PFSK-1 (cell line): ENCODE data around the gene RPL27A.
A peak's percentile ranks its signal among the peaks of the same experiment; 100 is the strongest.

Experiments
- POLR2AphosphoS5 ChIP-seq: IDR thresholded peaks from 2 replicates; pipeline ENCODE4 v1.6.1; 2012; ENCODE audit warnings: low read depth, mild to moderate bottlenecking, control low read depth, low read length, moderate library complexity
- SIN3A ChIP-seq: IDR thresholded peaks from 2 replicates; pipeline ENCODE4 v1.6.1; 2012; ENCODE audit warnings: mild to moderate bottlenecking, low read length, moderate library complexity, borderline replicate concordance; ENCODE audit not compliant: insufficient read depth
- TAF1 ChIP-seq: IDR thresholded peaks from 2 replicates; pipeline ENCODE4 v1.6.1; 2012; ENCODE audit warnings: low read length, control low read depth, borderline replicate concordance; ENCODE audit not compliant: insufficient read depth
- TF ChIP-seq, protein P1 (sequence below), 2 experiments: IDR thresholded peaks; 2 replicates each; pipeline versions ENCODE4 v1.6.1 to v1.8.0; 2011 to 2012; ENCODE audit warnings: low read depth in 2 of 2, low read length in 2 of 2, control low read depth in 1 of 2, inconsistent platforms in 1 of 2, mild to moderate bottlenecking in 1 of 2, moderate library complexity in 1 of 2; ENCODE audit not compliant: insufficient read depth in 1 of 2

DNA sequence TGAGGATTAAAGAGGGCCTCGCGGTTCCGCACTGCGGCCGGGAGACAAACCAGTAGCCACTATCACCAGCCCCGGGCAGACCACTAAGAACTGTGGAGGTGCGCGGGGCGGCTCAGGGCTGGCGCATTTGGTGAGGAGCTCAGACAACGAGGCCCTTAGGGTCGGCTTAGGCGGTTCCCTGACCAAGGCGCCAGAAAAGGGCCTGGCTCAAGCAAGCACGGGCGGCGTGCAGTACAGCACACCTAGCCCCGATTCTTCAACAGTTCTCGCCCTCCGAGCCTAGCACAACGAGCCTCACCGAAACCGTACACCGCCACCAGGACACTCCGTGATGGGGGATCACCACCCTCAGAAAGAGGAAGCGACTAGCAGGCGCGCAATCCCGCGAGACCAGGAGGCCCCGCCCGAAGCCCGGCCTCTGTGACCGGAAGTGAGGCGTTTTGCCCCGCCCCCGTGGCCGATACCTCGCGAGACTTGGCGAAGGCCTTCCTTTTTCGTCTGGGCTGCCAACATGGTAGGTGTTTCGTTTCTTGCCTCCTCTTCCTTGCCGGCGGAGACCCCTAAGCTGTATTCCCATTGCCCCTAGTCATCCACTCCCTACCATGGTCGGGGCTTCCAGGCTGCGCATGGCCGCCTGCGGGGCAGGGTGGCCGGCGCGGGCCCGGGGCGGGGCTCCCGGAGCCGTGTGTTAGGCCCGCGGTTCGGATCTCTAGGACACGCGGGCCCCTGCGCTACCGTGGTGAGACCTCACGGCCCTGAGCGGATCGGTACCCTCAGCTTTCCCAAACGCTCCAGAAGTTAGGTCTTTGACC lies at the start of gene RPL27A, which contains the start of gene TRIM66:
- peak; percentile 100 for TF ChIP-seq POLR2AphosphoS5
- peak; percentile 100 for TF ChIP-seq TAF1
- TF ChIP-seq, protein P1, sequence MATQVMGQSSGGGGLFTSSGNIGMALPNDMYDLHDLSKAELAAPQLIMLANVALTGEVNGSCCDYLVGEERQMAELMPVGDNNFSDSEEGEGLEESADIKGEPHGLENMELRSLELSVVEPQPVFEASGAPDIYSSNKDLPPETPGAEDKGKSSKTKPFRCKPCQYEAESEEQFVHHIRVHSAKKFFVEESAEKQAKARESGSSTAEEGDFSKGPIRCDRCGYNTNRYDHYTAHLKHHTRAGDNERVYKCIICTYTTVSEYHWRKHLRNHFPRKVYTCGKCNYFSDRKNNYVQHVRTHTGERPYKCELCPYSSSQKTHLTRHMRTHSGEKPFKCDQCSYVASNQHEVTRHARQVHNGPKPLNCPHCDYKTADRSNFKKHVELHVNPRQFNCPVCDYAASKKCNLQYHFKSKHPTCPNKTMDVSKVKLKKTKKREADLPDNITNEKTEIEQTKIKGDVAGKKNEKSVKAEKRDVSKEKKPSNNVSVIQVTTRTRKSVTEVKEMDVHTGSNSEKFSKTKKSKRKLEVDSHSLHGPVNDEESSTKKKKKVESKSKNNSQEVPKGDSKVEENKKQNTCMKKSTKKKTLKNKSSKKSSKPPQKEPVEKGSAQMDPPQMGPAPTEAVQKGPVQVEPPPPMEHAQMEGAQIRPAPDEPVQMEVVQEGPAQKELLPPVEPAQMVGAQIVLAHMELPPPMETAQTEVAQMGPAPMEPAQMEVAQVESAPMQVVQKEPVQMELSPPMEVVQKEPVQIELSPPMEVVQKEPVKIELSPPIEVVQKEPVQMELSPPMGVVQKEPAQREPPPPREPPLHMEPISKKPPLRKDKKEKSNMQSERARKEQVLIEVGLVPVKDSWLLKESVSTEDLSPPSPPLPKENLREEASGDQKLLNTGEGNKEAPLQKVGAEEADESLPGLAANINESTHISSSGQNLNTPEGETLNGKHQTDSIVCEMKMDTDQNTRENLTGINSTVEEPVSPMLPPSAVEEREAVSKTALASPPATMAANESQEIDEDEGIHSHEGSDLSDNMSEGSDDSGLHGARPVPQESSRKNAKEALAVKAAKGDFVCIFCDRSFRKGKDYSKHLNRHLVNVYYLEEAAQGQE (IDR thresholded peaks at IDR 0.05; ENCODE audit: insufficient read depth in 1 of 2, low read depth in 2 of 2, low read length in 2 of 2) = peak; percentile 34 to 73; a peak in 2 of 4 replicates
- peak; percentile 88; the same call in 1 of the 2 replicates for TF ChIP-seq SIN3A
